Endothelial cell of umbilical vein (primary cell): ENCODE data around the gene RGR. TPM values are rescaled to one million over a fixed set of nuclear protein-coding genes. Genes with fewer than 3 reads are reported as not detected.

Experiments
- BruUV-seq: library from RNA; stranded (reverse); fragments of 400-500 nt; replicated peaks from 2 replicates; lab custom pipeline; 2021; lab: Mats Ljungman, UMichigan
- CTCF ChIA-PET: fragments of 300-600, 350-600 bp; sonication (Branson Sonifier 250); formaldehyde crosslinking; loops from one replicate; lab custom pipeline; 2021; ENCODE audit warnings: antibody characterized with exemption, inconsistent platforms; lab: Charles Lee
- POLR2A ChIA-PET: fragments of 300-600, 350-600 bp; sonication (Branson Sonifier 250); formaldehyde crosslinking; loops from one replicate; lab custom pipeline; 2021; ENCODE audit warnings: antibody characterized with exemption, inconsistent platforms; lab: Charles Lee
- DNase-seq: peaks from one replicate; pipeline ENCODE4 v3.0.0-alpha.2; 2011; ENCODE audit warnings: low read depth, low spot score
- FAIRE-seq: peaks from 2 replicates; lab custom pipeline; 2011; peaks lifted over from hg19 to GRCh38; lab: Jason Lieb, UNC
- H2AFZ ChIP-seq: 2 replicates; pipeline ENCODE4 v1.6.0; 2012; ENCODE audit warnings: low read depth, low read length, control low read depth, inconsistent platforms
- H3K27ac ChIP-seq: 2 replicates; pipeline ENCODE4 v1.5.1; 2011; ENCODE audit warnings: low read depth, mild to moderate bottlenecking, control low read depth, low read length, moderate library complexity; ENCODE audit not compliant: insufficient read depth
- H3K27me3 ChIP-seq, 2 experiments: 2 replicates each; pipeline versions ENCODE4 v1.6.0 to v1.6.1; 2011; ENCODE audit warnings: low read length in 2 of 2, mixed read lengths in 1 of 2; ENCODE audit not compliant: control insufficient read depth in 2 of 2, insufficient read depth in 2 of 2
- H3K36me3 ChIP-seq, 2 experiments: 2 replicates in 1 of 2; 3 replicates in 1 of 2; pipeline ENCODE4 v1.5.1; 2011; ENCODE audit warnings: low read length in 2 of 2, mild to moderate bottlenecking in 1 of 2, moderate library complexity in 1 of 2; ENCODE audit not compliant: control insufficient read depth in 2 of 2, insufficient read depth in 2 of 2; ENCODE audit errors: extremely low read depth in 1 of 2
- H3K4me1 ChIP-seq: 3 replicates; pipeline ENCODE4 v1.5.1; 2011; ENCODE audit warnings: mild to moderate bottlenecking, low read length; ENCODE audit not compliant: control insufficient read depth, insufficient read depth; ENCODE audit errors: extremely low read depth
- H3K4me2 ChIP-seq: 2 replicates; pipeline ENCODE4 v1.6.1; 2011; ENCODE audit warnings: low read length, control low read depth, mixed read lengths; ENCODE audit not compliant: insufficient read depth
- H3K4me3 ChIP-seq, 3 experiments: fragments of 200-600 bp in 1 of 3; sonication (generic), shearing (Covaris generic) in 1 of 3; replicated peaks in 1 of 3; 2 replicates each; pipeline ENCODE4 v1.5.1; 2011 to 2016; ENCODE audit warnings: control low read depth in 3 of 3, low read length in 3 of 3, mild to moderate bottlenecking in 2 of 3, inconsistent platforms in 1 of 3, low read depth in 1 of 3, moderate library complexity in 1 of 3; ENCODE audit not compliant: insufficient read depth in 1 of 3
- H3K79me2 ChIP-seq: 2 replicates; pipeline ENCODE4 v1.6.0; 2012; ENCODE audit warnings: low read length, inconsistent platforms; ENCODE audit not compliant: control insufficient read depth, insufficient read depth
- H3K9ac ChIP-seq: replicated peaks from 2 replicates; pipeline ENCODE3; 2011; ENCODE audit warnings: low read length, control low read depth; ENCODE audit not compliant: insufficient read depth; ENCODE audit errors: extremely low read depth
- H3K9me1 ChIP-seq: replicated peaks from 3 replicates; pipeline ENCODE4 v1.6.0; 2011; ENCODE audit warnings: mild to moderate bottlenecking, low read length; ENCODE audit not compliant: control insufficient read depth, insufficient read depth; ENCODE audit errors: extremely low read depth
- H3K9me3 ChIP-seq: replicated peaks from 2 replicates; pipeline ENCODE4 v1.5.1; 2012; ENCODE audit warnings: low read length, inconsistent platforms; ENCODE audit not compliant: control insufficient read depth, insufficient read depth
- H4K20me1 ChIP-seq: replicated peaks from 2 replicates; pipeline ENCODE3; 2011; ENCODE audit warnings: mild to moderate bottlenecking, low read length; ENCODE audit not compliant: control insufficient read depth, insufficient read depth; ENCODE audit errors: extremely low read depth
- CTCF ChIP-seq, 2 donors: IDR thresholded peaks; 1 replicate in 1 of 2; 2 replicates in 1 of 2; pipeline ENCODE4 v1.5.1; 2011; ENCODE audit warnings: low read length in 2 of 2, mild to moderate bottlenecking in 2 of 2, moderate library complexity in 2 of 2, control low read depth in 1 of 2, inconsistent platforms in 1 of 2, low read depth in 1 of 2; ENCODE audit not compliant: insufficient read depth in 1 of 2; ENCODE audit errors: extremely low read depth in 1 of 2
- EZH2 ChIP-seq: IDR thresholded peaks from 2 replicates; pipeline ENCODE4 v1.6.1; 2012; ENCODE audit warnings: borderline replicate concordance, low read depth, mild to moderate bottlenecking, moderate library complexity, low read length, inconsistent platforms; ENCODE audit not compliant: severe bottlenecking
- FOS ChIP-seq: IDR thresholded peaks from 2 replicates; pipeline ENCODE4 v1.6.1; 2011; ENCODE audit warnings: mild to moderate bottlenecking, low read length, moderate library complexity, borderline replicate concordance; ENCODE audit not compliant: insufficient read depth
- GATA2 ChIP-seq: IDR thresholded peaks from 2 replicates; pipeline ENCODE4 v1.7.0; 2011; ENCODE audit warnings: low read depth, mild to moderate bottlenecking, moderate library complexity, mixed read lengths, low read length; ENCODE audit not compliant: insufficient read length, insufficient read depth
- JUN ChIP-seq: IDR thresholded peaks from 2 replicates; pipeline ENCODE4 v1.6.1; 2011; ENCODE audit warnings: borderline replicate concordance, low read depth; ENCODE audit not compliant: insufficient read length, insufficient read depth
- MAX ChIP-seq: IDR thresholded peaks from 2 replicates; pipeline ENCODE4 v1.6.1; 2011; ENCODE audit not compliant: insufficient read depth, insufficient read length
- MYC ChIP-seq: IDR thresholded peaks from one replicate; pipeline ENCODE4 v1.6.1; 2011; ENCODE audit warnings: mild to moderate bottlenecking, low read depth, low read length
- POLR2A ChIP-seq: IDR thresholded peaks from 2 replicates; pipeline ENCODE4 v1.6.1; 2012; ENCODE audit warnings: low read depth, mild to moderate bottlenecking, control low read depth, low read length
- POLR2AphosphoS5 ChIP-seq: IDR thresholded peaks from 2 replicates; pipeline ENCODE4 v1.6.1; 2012; ENCODE audit warnings: low read depth, mild to moderate bottlenecking, control low read depth, low read length, moderate library complexity; ENCODE audit not compliant: insufficient read depth
- dilution Hi-C: fragments of 300-500 bp; cut with MboI; formaldehyde crosslinking; loops from one replicate; pipeline ENCODE4 v1.15.0; 2019; ENCODE audit warnings: low sequenced_read_pairs; ENCODE audit not compliant: extremely low pct_ligation_motif_present
- intact Hi-C: fragments of 100-400 bp; cut with micrococcal nuclease; formaldehyde crosslinking; loops from one replicate; pipeline ENCODE4 v1.10.0; 2022
- polyA plus RNA-seq, 4 experiments: library from polyadenylated mRNA; depleted of rRNA in 3 of 4; stranded (reverse) in 3 of 4; unstranded in 1 of 4; fragments of >200 nt; gene quantifications; 2 replicates each; pipeline versions ENCODE4 v1.2.1 to v1.2.3, GENCODE V29; 2011 to 2012; ENCODE audit warnings: missing spikeins in 1 of 4
- total RNA-seq: library from RNA; stranded (reverse); gene quantifications from 2 replicates; pipeline ENCODE4 v1.2.3, GENCODE V29; 2021

The RGR gene
- total and polyA plus RNA-seq, 2 donors (not counting 3 experiments of a cell fraction or from before 2014, with no cell fraction given) = not detected

GRCh38 chr10:84196083-84196482 is 48.8 kb upstream of the RGR start:
- H3K36me3 ChIP-seq = no peaks in the 10 kb centered on the region
- H4K20me1 ChIP-seq = no peaks in the 10 kb centered on the region
- DNase-seq = no peak
- H3K4me2 ChIP-seq = no peak overlapping the region
- dilution Hi-C loops = no loop called here
- intact Hi-C loops = no loop called here
- no peak for FAIRE-seq
- BruUV-seq = no TSS peak
- H3K9me1 ChIP-seq = no peaks in the 10 kb centered on the region
- CTCF ChIA-PET = interaction anchor here (1.1 kb wide), 1 partner anchor 21 kb away, joined by 3 read pairs; no protein-coding TSS in a partner anchor
- no peak overlapping the region for H3K27ac ChIP-seq
- TF ChIP-seq CTCF (IDR thresholded peaks at IDR 0.05; ENCODE audit: extremely low read depth in 1 of 2, insufficient read depth in 1 of 2, low read depth in 1 of 2, low read length in 2 of 2) = no peak
- no peak for TF ChIP-seq JUN
- no peak for TF ChIP-seq POLR2AphosphoS5
- no peak for TF ChIP-seq MAX
- H3K4me1 ChIP-seq = no peaks in the 10 kb centered on the region
- no peaks in the 10 kb centered on the region for H3K9me3 ChIP-seq
- H3K27me3 ChIP-seq = peaks cover 31% of the 10 kb centered on the region in 2 experiments
- H3K4me3 ChIP-seq = no peak overlapping the region
- H3K9ac ChIP-seq = no peak overlapping the region
- POLR2A ChIA-PET = no interaction called here
- H2AFZ ChIP-seq = no peak overlapping the region
- no peaks in the 10 kb centered on the region for H3K79me2 ChIP-seq

- Histone ChIP-seq H3K27me3 (peaks cover 31% of the 10 kb centered on the region in 2 experiments), H3K36me3 (no peaks in the 10 kb centered on the region), H3K4me1 (no peaks in the 10 kb centered on the region), H4K20me1 (no peaks in the 10 kb centered on the region), H2AFZ (no peak overlapping the region), H3K9ac (no peak overlapping the region), H3K4me2 (no peak overlapping the region), H3K9me3 (no peaks in the 10 kb centered on the region), H3K27ac (no peak overlapping the region), H3K9me1 (no peaks in the 10 kb centered on the region), H3K79me2 (no peaks in the 10 kb centered on the region), H3K4me3 (no peak overlapping the region)
- BruUV-seq = no TSS peak
- DNase-seq (no peak), FAIRE-seq (no peak)
- TF ChIP-seq JUN = no peak
- TF ChIP-seq GATA2 = no peak
- TF ChIP-seq FOS = no peak
- no peak for TF ChIP-seq EZH2
- TF ChIP-seq MAX = no peak
- no peak for TF ChIP-seq POLR2A
- no peak for TF ChIP-seq POLR2AphosphoS5
- no peak for TF ChIP-seq CTCF (IDR thresholded peaks at IDR 0.05; ENCODE audit: extremely low read depth in 1 of 2, insufficient read depth in 1 of 2, low read depth in 1 of 2, low read length in 2 of 2)
- no peak for TF ChIP-seq MYC
- ChIA-PET CTCF (interaction anchor here (1.1 kb wide), 1 partner anchor 20 kb away, joined by 3 read pairs; no protein-coding TSS in a partner anchor), POLR2A (no interaction called here)
- intact Hi-C loops (no loop called here), dilution Hi-C loops (no loop called here)
Measured at GRCh38 chr10:84196941-84197340, 47.9 kb upstream of the RGR start.
